Measurements from ENCODE around the gene ZNF423.

GRCh38 chr16:49499414-49499785 is 356.5 kb downstream of the ZNF423 start:
- TF ChIP-seq CTCF (IDR thresholded peaks at IDR 0.05): no peak
- no peak for TF ChIP-seq POLR2AphosphoS5 (IDR thresholded peaks at IDR 0.05)
- TF ChIP-seq POLR2A (IDR thresholded peaks at IDR 0.05): no peak
- TF ChIP-seq EP300 (IDR thresholded peaks at IDR 0.05): no peak
